ENCODE measurements around the gene METTL22. TPM values are rescaled to one million over a fixed set of nuclear protein-coding genes. Genes with fewer than 3 reads are reported as not detected.

METTL22 gene, protein sequence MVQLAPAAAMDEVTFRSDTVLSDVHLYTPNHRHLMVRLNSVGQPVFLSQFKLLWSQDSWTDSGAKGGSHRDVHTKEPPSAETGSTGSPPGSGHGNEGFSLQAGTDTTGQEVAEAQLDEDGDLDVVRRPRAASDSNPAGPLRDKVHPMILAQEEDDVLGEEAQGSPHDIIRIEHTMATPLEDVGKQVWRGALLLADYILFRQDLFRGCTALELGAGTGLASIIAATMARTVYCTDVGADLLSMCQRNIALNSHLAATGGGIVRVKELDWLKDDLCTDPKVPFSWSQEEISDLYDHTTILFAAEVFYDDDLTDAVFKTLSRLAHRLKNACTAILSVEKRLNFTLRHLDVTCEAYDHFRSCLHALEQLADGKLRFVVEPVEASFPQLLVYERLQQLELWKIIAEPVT
- total RNA-seq = 10 to 100 TPM; 25.4 to 35.7 TPM
- long read RNA-seq, full-length matches to known transcripts = 5 of 8 reads
- long read RNA-seq, partial matches to known transcripts = 0 of 8 reads
- long read RNA-seq, other reads (novel, unspliced or antisense) = 3 of 8 reads

DNA sequence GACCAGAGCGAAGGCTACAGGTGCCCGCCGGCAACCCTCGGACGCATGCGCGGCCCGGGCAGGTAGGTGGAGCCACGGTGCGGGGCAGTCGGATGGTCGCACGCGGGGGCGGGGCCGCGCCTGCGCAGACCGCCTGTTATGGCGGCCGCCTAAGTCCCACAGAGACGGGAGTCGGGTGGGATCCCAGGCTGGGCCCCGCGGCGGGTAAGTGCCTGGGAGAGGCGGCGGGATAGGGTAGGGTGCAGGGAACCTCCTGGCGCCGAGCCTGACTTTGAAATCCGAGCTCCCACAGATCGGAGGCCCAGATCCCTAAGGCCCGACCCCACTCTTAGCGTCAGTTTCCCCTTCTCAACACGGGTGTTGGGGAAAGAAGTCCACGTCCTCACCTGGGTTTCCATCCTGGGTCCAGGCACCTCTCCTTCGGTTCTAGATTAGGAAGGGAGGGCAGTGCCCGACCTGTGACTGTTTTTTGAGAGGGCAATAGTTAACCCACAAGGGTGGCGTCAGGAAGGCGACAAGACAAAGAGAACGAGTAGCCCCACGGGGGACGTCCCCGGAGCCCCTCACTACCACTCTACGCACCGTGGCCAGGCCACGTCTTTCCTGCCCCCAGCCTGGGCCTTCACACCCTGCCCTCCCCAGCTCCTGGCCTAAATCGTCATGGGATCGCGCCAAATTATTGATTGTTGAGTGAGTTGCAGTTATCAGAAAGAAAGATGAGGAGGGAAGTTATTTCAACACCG is at the start of gene METTL22:
Gene METTL22, plus strand, starts transcription at position 127 of the 743 bp plus-strand sequence. CDS start 3,968 bp downstream, outside the sequence.
- intact Hi-C loops (cut with DNase I, micrococcal nuclease) = no loop called here
- ATAC-seq = peak; percentile 100
- DNase-seq = peak; percentile 86 to 95

- intact Hi-C loops (cut with DNase I, micrococcal nuclease) = loop anchor here (10.0 kb wide), 2 partner anchors 223 to 313 kb away; partner anchors contain the start of genes LITAFD (in 1 of the 2), PMM2 (in 1 of the 2) and TMEM186 (in 1 of the 2)
- ATAC-seq = no peak
- DNase-seq = no peak
Measured at GRCh38 chr16:8572063-8572918, 49.2 kb upstream of the METTL22 start.

- ATAC-seq = peak; percentile 58
- intact Hi-C loops (cut with DNase I, micrococcal nuclease) = loop anchor here (10.0 kb wide), 2 partner anchors 222 to 312 kb away; partner anchors contain the start of genes LITAFD (in 1 of the 2), PMM2 (in 1 of the 2) and TMEM186 (in 1 of the 2)
- DNase-seq = no peak
Measured at GRCh38 chr16:8572919-8573724, 48.4 kb upstream of the METTL22 start.

- no peak for DNase-seq
- no peak for ATAC-seq
- intact Hi-C loops (cut with DNase I, micrococcal nuclease) = loop anchor here (10.0 kb wide), 2 partner anchors 219 to 309 kb away; partner anchors contain the start of genes LITAFD (in 1 of the 2), PMM2 (in 1 of the 2) and TMEM186 (in 1 of the 2)
Measured at GRCh38 chr16:8575399-8575798, 46.1 kb upstream of the METTL22 start.

DNA sequence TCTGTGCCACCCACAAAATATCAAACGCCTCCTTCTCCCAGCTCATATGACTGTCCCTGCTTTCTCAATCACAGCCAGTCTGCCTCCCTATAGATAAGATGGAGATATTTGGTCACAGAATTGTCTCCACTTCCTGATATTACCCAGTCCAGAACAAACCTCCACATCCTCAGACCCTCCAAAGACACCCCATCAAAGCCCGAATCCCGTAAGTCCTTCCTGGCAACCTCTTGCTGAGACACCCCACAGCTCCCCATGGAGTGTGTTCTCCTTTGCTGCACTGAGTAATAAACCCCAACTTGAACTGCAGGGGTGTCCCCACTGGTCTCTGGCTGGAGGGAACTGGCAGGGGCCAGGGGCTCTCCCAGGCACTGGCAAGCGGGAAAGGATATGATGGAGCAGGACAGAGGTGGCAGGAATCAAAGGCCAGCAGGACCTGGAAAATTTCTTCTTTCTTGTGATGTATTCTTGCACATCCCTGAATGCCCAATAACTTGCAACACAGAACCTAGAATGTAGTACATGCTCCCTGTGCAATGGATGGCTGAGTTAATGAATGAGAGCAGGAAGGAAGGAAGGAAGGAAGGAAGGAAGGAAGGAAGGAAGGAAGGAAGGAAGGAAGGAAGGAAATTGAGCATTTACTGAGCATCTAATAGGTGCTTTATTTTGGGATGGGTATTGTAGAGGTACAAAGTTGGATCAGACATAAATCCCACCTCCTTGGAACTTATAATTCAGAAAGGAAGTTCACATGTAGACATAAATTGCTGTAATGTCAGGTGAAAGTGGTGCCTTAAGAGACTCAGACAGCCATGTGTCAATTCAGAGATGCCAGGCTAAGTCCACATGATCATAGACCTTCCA is 45.1 kb upstream of the METTL22 start:
- no peak for DNase-seq
- ATAC-seq = no peak
- intact Hi-C loops (cut with DNase I, micrococcal nuclease) = loop anchor here (10.0 kb wide), 2 partner anchors 218 to 308 kb away; partner anchors contain the start of genes LITAFD (in 1 of the 2), PMM2 (in 1 of the 2) and TMEM186 (in 1 of the 2)

DNA sequence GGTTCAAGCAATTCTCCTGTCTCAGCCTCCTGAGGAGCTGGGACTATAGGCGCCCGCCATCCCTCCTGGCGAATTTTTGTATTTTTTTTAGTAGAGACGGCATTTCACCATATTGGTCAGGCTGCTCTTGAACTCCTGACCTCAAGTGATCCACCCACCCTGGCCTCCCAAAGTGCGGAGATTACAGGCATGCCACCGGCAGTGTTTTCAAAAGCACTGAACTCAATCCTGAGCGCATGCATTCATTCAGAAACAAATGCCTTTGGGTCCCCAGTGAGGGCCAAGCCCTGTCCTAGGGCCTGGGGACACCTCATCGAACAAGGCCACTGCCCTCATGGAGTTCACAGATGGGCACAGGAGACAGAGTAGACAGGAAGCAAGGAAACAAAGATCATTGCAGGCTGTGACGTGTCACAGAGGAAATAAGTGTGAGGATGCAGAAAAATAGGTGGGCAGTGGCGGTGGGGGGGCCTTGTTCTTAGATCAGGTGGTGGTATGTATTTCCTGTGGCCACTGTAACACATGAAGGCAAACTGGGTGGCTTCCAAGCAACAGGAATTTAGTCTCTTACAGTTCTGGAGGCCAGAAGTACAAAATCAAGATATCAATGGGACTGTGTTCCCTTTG is 43.7 kb upstream of the METTL22 start:
- ATAC-seq = no peak
- intact Hi-C loops (cut with DNase I, micrococcal nuclease) = loop anchor here (10.0 kb wide), 2 partner anchors 217 to 307 kb away; partner anchors contain the start of genes LITAFD (in 1 of the 2), PMM2 (in 1 of the 2) and TMEM186 (in 1 of the 2)
- DNase-seq = no peak

GRCh38 chr16:8579559-8579958 is 41.9 kb upstream of the METTL22 start:
- DNase-seq (no peak), ATAC-seq (no peak)
- intact Hi-C loops (cut with DNase I, micrococcal nuclease) = loop anchor here (10.0 kb wide), 2 partner anchors 215 to 305 kb away; partner anchors contain the start of genes LITAFD (in 1 of the 2), PMM2 (in 1 of the 2) and TMEM186 (in 1 of the 2)

GRCh38 chr16:8581831-8582580 is 39.5 kb upstream of the METTL22 start:
- DNase-seq (no peak), ATAC-seq (no peak)
- intact Hi-C loops (cut with DNase I, micrococcal nuclease) = no loop called here

DNA sequence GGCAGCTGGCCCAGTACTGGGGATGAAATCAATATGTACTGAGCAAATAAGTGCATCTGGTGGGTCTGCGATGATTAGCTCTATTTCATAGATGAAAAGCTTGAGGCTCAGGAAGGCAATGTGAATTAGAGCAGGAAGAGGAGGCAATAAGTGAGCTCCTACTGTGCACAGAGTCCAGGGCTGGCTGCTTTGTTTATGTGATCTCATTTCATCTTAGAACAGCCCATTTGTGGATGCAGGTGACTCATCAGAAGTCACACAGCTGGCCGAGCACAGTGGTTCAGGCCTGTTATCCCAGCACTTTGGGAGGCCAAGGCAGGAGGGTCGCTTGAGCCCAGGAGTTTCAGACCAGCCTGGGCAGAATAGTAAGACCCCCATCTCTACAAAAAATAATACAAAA is 38.3 kb upstream of the METTL22 start:
- no peak for DNase-seq
- intact Hi-C loops (cut with DNase I, micrococcal nuclease) = no loop called here
- ATAC-seq = no peak

- intact Hi-C loops (cut with DNase I, micrococcal nuclease) = no loop called here
- ATAC-seq = no peak
- DNase-seq = no peak
Measured at GRCh38 chr16:8583732-8584131, 37.8 kb upstream of the METTL22 start.

DNA sequence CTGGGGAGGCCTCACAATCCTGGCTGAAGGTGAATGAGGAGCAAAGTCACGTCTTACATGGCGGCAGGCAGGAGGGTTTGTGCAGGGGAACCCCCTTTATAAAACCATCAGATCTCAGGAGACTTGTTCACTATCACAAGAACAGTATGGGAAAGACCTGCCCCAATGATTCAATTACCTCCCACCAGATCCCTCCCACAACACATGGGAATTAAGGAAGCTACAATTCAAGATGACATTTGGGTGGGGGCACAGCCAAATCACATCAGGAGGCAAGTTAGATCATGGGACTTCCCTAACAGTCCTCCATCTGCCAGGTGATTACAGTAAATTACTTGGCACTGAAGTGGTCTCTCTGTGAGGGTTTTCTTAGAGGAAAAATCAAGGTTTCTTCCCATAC is 36.5 kb upstream of the METTL22 start:
- ATAC-seq (no peak), DNase-seq (no peak)
- intact Hi-C loops (cut with DNase I, micrococcal nuclease) = no loop called here

DNA sequence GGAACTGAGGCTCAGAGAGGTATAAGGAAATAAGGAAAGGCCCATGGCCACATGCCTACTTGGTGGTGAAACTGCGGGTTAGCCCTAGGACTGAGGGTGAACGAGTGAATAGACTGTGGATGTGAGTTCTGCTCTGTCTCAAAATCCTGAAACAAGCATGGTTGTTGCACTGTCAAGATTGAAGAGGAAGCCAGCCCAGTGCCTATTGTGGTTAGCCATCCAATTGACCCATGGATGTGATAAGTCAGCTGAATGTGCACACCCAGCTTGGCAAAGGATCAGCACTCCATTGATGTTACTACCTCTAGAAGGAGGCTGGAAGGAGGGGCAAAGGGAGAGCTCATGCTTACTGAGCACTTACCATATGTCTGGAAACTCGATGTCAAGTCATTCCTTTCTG is 35.6 kb upstream of the METTL22 start:
- intact Hi-C loops (cut with DNase I, micrococcal nuclease) = no loop called here
- ATAC-seq (peak; percentile 63), DNase-seq (no peak)

GRCh38 chr16:8587065-8587464 is 34.4 kb upstream of the METTL22 start:
- ATAC-seq = peak; percentile 68
- intact Hi-C loops (cut with DNase I, micrococcal nuclease) = no loop called here

GRCh38 chr16:8588682-8589056 is 32.8 kb upstream of the METTL22 start:
- DNase-seq (no peak), ATAC-seq (no peak)
- intact Hi-C loops (cut with DNase I, micrococcal nuclease) = no loop called here

More at GRCh38 chr16:8587065-8587464, 34.4 kb upstream of the METTL22 start:
- DNase-seq = no peak

Data from left colon (tissue), 2 donors.